Measurements from ENCODE around the gene DNAH7. TPM values are rescaled to one million over a fixed set of nuclear protein-coding genes. Genes with fewer than 3 reads are reported as not detected.

Gene DNAH7
- total and polyA plus RNA-seq, 2 of the 8 experiments (the other 6 are each of a cell fraction or from before 2014, with no cell fraction given), result 0.07 to 0.08 TPM

GRCh38 chr2:196068271-196069209, at the start of gene DNAH7 (continued):
- peak; percentile 98 for TF ChIP-seq YY1 (IDR thresholded peaks at IDR 0.05; ENCODE audit: low read depth, low read length)
- TF ChIP-seq POU5F1 (IDR thresholded peaks at IDR 0.05; ENCODE audit: low read depth, low read length), result no peak
- TF ChIP-seq SP2 (IDR thresholded peaks at IDR 0.05; ENCODE audit: low read length), result no peak
- TF ChIP-seq HDAC6 (IDR thresholded peaks at IDR 0.05; ENCODE audit: low read depth, low read length), result no peak
- TF ChIP-seq MAX (IDR thresholded peaks at IDR 0.05), result peak; percentile 82
- no peak for TF ChIP-seq FOSL1 (IDR thresholded peaks at IDR 0.05; ENCODE audit: insufficient read depth, low read depth, low read length)
- no peak for TF ChIP-seq KDM1A (IDR thresholded peaks at IDR 0.05; ENCODE audit: borderline replicate concordance, low read length)
- TF ChIP-seq, protein P1, sequence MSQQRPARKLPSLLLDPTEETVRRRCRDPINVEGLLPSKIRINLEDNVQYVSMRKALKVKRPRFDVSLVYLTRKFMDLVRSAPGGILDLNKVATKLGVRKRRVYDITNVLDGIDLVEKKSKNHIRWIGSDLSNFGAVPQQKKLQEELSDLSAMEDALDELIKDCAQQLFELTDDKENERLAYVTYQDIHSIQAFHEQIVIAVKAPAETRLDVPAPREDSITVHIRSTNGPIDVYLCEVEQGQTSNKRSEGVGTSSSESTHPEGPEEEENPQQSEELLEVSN (IDR thresholded peaks at IDR 0.05), result peak; percentile 90
- peak in 1 of 2 experiments; percentile 74; a peak in 2 of 3 replicates for TF ChIP-seq POLR2A (IDR thresholded peaks at IDR 0.05; ENCODE audit: control extremely low read depth in 1 of 2, low read depth in 2 of 2, low read length in 2 of 2)
- no peak for TF ChIP-seq BACH1 (IDR thresholded peaks at IDR 0.05; ENCODE audit: low read length)
- no peak for TF ChIP-seq POLR2AphosphoS5 (IDR thresholded peaks at IDR 0.05; ENCODE audit: low read depth, low read length)
- no peak for TF ChIP-seq EGR1 (IDR thresholded peaks at IDR 0.05; ENCODE audit: borderline replicate concordance, low read depth, low read length)
- TF ChIP-seq ZNF274 (IDR thresholded peaks at IDR 0.05; ENCODE audit: borderline replicate concordance, extremely low read depth, low read length), result no peak
- TF ChIP-seq RAD21 (IDR thresholded peaks at IDR 0.05 in 1 of 2, conservative IDR thresholded peaks at IDR 0.05 in 1 of 2; ENCODE audit: low read depth in 2 of 2, low read length in 2 of 2), result peak; percentile 86 to 94
- no peak for TF ChIP-seq TCF12 (IDR thresholded peaks at IDR 0.05; ENCODE audit: low read depth, low read length)
- TF ChIP-seq JUND (IDR thresholded peaks at IDR 0.05; ENCODE audit: low read length), result no peak
- TF ChIP-seq GABPA (IDR thresholded peaks at IDR 0.05; ENCODE audit: borderline replicate concordance, insufficient read depth, low read length), result peak; percentile 87
